ENCODE data around the gene LIMCH1.

GRCh38 chr4:41569961-41570360 is 32.0 kb downstream of the LIMCH1 start:
- TF ChIP-seq GATA3 (IDR thresholded peaks at IDR 0.05; ENCODE audit: low read depth, low read length): no peak
- no peak for TF ChIP-seq GATA2 (IDR thresholded peaks at IDR 0.05; ENCODE audit: low read depth, low read length)

Data from SH-SY5Y (cell line).